Right atrium auricular region (tissue), 2 donors: ENCODE results near the gene ADGRG2. TPM values are rescaled to one million over a fixed set of nuclear protein-coding genes. Genes with fewer than 3 reads are reported as not detected.

Source experiments
- DNase-seq: peaks from one replicate; pipeline ENCODE4 v3.0.0-alpha.2; 2019; ENCODE audit warnings: low spot score
- H3K27ac ChIP-seq, 2 donors: fragments of 200-600 bp; sonication (generic); 1 replicate in 1 of 2; 2 replicates in 1 of 2; pipeline ENCODE4 v1.5.1; 2016 to 2019
- H3K27me3 ChIP-seq, 2 donors: fragments of 200-600 bp; sonication (generic); one replicate each; pipeline versions ENCODE4 v1.5.1 to v1.6.0; 2017 to 2019
- H3K36me3 ChIP-seq: fragments of 200-600 bp; sonication (generic); one replicate; pipeline ENCODE4 v1.5.1; 2016
- H3K4me1 ChIP-seq, 2 donors: fragments of 200-600 bp; sonication (generic); one replicate each; pipeline versions ENCODE4 v1.5.1 to v1.6.0; 2017 to 2019
- H3K4me3 ChIP-seq, 2 donors: fragments of 200-600 bp; sonication (generic); 1 replicate in 1 of 2; 2 replicates in 1 of 2; pipeline ENCODE4 v1.5.1; 2017 to 2019; ENCODE audit warnings: mild to moderate bottlenecking in 1 of 2, moderate library complexity in 1 of 2
- H3K9me3 ChIP-seq, 2 donors: fragments of 200-600 bp; sonication (generic); one replicate each; pipeline ENCODE4 v1.5.1; 2019
- total RNA-seq, 2 donors: library from RNA; depleted of rRNA; stranded (reverse); fragments of >200 nt; gene quantifications; one replicate each; pipeline ENCODE4 v1.1.0, GENCODE V29; 2016
- TF ChIP-seq, protein P1 (sequence below), 2 donors: fragments of 200-600 bp; sonication (generic); IDR thresholded peaks; one replicate each; pipeline ENCODE4 v1.5.1; 2019; ENCODE audit warnings: antibody characterized with exemption in 2 of 2

The ADGRG2 gene
- total RNA-seq, 2 donors from 2014 or later: 0.67 to 2.3 TPM

DNA sequence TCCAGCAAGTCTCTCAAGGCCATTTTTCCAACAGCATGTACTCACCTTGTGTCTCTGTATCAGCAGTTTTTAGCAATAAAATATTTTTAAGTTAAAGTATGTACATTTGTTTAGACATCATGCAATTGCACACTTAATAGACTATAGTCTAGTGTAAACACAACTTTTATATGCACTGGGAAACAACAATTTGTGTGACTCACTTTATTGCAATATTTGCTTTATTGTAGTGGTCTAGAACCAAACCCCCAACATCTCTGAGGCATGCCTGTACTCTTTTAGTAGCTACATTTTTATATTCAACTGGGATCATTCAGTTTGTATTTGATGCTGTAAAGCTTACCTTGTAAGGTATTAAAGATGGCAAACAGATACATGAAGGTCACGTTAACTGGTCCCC is 123.6 kb downstream of the ADGRG2 start:
- Histone ChIP-seq H3K4me1 (no peaks in the 10 kb centered on the region), H3K4me3 (no peak overlapping the region), H3K27ac (no peak overlapping the region), H3K27me3 (no peaks in the 10 kb centered on the region), H3K36me3 (no peaks in the 10 kb centered on the region), H3K9me3 (no peaks in the 10 kb centered on the region)
- TF ChIP-seq, protein P1, sequence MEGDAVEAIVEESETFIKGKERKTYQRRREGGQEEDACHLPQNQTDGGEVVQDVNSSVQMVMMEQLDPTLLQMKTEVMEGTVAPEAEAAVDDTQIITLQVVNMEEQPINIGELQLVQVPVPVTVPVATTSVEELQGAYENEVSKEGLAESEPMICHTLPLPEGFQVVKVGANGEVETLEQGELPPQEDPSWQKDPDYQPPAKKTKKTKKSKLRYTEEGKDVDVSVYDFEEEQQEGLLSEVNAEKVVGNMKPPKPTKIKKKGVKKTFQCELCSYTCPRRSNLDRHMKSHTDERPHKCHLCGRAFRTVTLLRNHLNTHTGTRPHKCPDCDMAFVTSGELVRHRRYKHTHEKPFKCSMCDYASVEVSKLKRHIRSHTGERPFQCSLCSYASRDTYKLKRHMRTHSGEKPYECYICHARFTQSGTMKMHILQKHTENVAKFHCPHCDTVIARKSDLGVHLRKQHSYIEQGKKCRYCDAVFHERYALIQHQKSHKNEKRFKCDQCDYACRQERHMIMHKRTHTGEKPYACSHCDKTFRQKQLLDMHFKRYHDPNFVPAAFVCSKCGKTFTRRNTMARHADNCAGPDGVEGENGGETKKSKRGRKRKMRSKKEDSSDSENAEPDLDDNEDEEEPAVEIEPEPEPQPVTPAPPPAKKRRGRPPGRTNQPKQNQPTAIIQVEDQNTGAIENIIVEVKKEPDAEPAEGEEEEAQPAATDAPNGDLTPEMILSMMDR (IDR thresholded peaks at IDR 0.05): no peak
- DNase-seq: no peak

DNA sequence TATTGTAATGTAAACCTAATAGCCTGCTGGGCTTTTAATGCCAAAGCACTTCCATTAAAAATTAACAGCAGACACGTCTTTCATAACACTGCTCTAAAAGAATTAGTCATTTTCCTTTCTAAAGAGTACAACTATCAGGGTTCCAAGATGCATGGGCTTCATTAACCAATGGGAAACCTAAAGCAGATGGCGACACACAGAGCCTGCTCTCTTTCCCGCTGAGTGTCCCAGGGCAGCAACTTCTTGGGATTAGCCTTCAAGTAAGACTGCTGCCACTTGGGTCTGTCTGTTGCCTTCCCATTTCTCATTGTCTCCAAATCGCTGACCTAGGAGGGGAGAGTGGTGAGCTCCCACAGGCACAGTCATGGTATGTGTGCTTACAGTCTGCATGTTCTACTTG is 124.4 kb downstream of the ADGRG2 start:
- TF ChIP-seq, protein P1 (IDR thresholded peaks at IDR 0.05): no peak
- Histone ChIP-seq H3K9me3 (no peaks in the 10 kb centered on the region), H3K27me3 (no peaks in the 10 kb centered on the region), H3K4me1 (no peaks in the 10 kb centered on the region), H3K36me3 (no peaks in the 10 kb centered on the region), H3K27ac (no peak overlapping the region), H3K4me3 (no peak overlapping the region)
- DNase-seq: no peak

DNA sequence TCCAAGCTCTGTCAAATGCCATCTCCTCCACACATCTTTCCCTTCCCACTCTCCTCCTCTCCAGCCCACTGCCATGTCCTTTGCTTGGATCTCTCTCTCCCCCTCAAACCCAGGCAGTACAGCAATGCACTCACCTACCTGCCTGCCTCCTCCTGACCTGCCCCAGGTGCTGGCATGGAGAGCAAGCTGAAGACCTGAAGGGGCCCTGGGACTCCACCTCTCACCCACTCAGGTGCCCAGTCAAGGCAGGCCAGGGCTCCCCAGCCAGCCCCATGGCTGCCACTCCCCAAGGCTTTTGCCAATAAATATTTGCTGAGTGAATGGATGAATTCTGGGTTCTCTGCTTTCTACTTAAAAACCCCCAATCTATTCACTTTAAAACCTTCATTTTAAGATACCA is 125.7 kb downstream of the ADGRG2 start:
- H3K9me3 ChIP-seq: no peaks in the 10 kb centered on the region
- H3K4me3 ChIP-seq: no peak overlapping the region
- no peaks in the 10 kb centered on the region for H3K27me3 ChIP-seq
- H3K4me1 ChIP-seq: no peaks in the 10 kb centered on the region
- DNase-seq: no peak
- TF ChIP-seq, protein P1 (IDR thresholded peaks at IDR 0.05): no peak
- H3K36me3 ChIP-seq: no peaks in the 10 kb centered on the region
- H3K27ac ChIP-seq: no peak overlapping the region

DNA sequence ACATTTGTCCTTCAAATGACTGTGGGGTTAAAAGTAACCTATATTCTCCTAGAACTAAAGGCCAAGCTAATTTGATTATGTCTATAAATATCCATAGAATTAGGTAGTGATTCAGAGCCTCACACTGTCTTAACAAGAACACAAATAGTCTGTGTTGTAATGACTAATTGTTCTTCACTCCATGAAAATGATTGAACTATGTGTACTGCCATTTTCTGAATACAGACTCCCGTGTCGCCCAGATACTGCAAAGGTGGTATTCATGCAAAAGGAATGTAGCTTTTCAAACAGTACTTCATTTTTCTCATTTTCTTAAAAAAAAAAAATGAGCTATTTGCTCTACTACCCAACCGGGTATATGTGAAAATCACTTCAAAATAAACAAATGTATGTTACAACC is 127.0 kb downstream of the ADGRG2 start:
- TF ChIP-seq, protein P1 (IDR thresholded peaks at IDR 0.05): no peak
- Histone ChIP-seq H3K9me3 (no peaks in the 10 kb centered on the region), H3K4me3 (no peak overlapping the region), H3K27me3 (no peaks in the 10 kb centered on the region), H3K36me3 (no peaks in the 10 kb centered on the region), H3K4me1 (no peaks in the 10 kb centered on the region), H3K27ac (no peak overlapping the region)
- no peak for DNase-seq

DNA sequence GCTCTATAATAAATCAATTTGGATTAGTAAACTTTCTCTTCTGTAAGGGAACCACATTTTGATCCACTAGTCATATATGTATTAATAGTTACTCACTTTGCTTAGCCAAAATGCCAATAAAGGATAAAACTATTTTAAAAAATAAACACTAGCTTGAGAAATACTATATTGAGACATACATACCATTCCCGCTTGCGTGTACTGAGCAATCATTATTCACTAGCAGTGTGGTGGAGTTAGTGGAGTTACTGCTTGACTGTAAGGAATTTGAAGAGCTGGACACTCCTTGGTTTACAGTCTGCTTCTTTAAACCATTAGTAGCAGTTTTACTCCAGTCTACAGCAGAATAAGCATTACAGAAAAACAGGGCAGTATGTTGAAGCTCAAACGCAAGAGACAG is 127.6 kb downstream of the ADGRG2 start:
- H3K36me3 ChIP-seq: no peaks in the 10 kb centered on the region
- no peaks in the 10 kb centered on the region for H3K27me3 ChIP-seq
- no peaks in the 10 kb centered on the region for H3K4me1 ChIP-seq
- TF ChIP-seq, protein P1 (IDR thresholded peaks at IDR 0.05): no peak
- DNase-seq: no peak
- no peak overlapping the region for H3K27ac ChIP-seq
- no peaks in the 10 kb centered on the region for H3K9me3 ChIP-seq
- H3K4me3 ChIP-seq: no peak overlapping the region

DNA sequence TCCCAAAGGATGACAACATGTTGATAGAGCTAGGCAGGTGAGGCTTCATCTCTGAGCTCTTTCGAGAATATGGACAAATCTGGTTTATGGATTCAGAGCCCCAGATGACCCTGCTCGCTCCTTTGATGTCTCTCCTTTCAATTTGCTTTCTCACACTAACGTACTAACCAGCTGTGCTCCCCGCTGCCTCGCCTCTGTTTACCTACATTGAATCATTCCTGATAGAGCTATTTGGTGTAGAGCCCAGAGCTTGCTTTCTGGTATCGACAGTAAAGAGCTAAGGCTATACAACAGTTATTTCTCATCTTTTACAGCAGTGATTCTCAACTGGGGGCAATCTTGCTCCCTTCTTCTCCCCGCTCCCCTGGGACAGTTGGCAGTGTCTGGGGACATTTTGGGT is 129.4 kb downstream of the ADGRG2 start:
- TF ChIP-seq, protein P1 (IDR thresholded peaks at IDR 0.05): no peak
- Histone ChIP-seq H3K9me3 (no peaks in the 10 kb centered on the region), H3K4me1 (no peaks in the 10 kb centered on the region), H3K27ac (no peak overlapping the region), H3K4me3 (no peak overlapping the region), H3K36me3 (no peaks in the 10 kb centered on the region), H3K27me3 (no peaks in the 10 kb centered on the region)
- no peak for DNase-seq
